HT-29 (cell line): ENCODE data around the gene SLC38A6. TPM values are rescaled to one million over a fixed set of nuclear protein-coding genes. Genes with fewer than 3 reads are reported as not detected.

Experiments
- small RNA-seq: library from RNA; depleted of rRNA; stranded (forward); fragments of <200 nt; gene quantifications from one replicate; pipeline ENCODE3, GENCODE V24; 2014
- total RNA-seq: library from RNA; depleted of rRNA; stranded (reverse); fragments of >200 nt; shearing (Covaris generic); gene quantifications from 2 replicates; pipeline ENCODE4 v1.2.3, GENCODE V29; 2014; rRNA removed

Gene SLC38A6
- total RNA-seq, 1 experiment from 2014 or later = 2.1 TPM

Small RNAs within 50 kb of the gene (small RNA-seq; reads per million reads assigned to genes)
- not detected for gene RNU6-398P

Other genes starting within 250 kb of the SLC38A6 start
- gene MNAT1, start 246.5 kb upstream of the SLC38A6 start, total RNA-seq = 14.0 and 14.5 TPM in 2 replicates
- 2.8 and 6.6 TPM in 2 replicates for gene TRMT5, start 166 bp upstream of the SLC38A6 start, total RNA-seq